HG02623 (cell line): ENCODE data around the gene PLCXD3.
"Not testable (repeated sequence)": the region's sequence is repeated elsewhere in the genome, so short reads cannot be mapped to it uniquely, and the experiment has no call there.

Experiments
- ATAC-seq: cut with Tn5 transposase; IDR thresholded peaks from one replicate; pipeline ENCODE4 v1.9.1; 2021; ENCODE audit warnings: moderate library complexity; ENCODE audit not compliant: unreplicated experiment

Gene PLCXD3

DNA sequence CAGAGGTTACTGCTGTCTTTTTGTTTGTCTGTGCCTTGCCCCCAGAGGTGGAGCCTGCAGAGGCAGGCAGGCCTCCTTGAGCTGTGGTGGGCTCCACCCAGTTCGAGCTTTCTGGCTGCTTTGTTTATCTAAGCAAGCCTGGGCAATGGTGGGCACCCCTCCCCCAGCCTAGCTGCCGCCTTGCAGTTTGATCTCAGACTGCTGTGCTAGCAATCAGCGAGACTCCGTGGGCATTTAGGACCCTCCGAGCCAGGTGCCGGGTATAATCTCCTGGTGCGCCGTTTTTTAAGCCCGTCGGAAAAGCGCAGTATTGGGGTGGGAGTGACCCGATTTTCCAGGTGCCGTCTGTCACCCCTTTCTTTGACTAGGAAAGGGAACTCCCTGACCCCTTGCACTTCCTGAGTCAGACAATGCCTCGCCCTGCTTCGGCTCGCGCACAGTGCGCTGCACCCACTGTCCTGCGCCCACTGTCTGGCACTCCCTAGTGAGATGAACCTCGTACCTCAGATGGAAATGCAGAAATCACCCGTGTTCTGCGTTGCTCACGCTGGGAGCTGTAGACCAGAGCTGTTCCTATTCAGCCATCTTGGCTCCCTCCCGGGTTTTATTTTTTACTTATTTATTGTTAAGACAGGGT, 16.8 kb downstream of the PLCXD3 start:
- not testable (repeated sequence) for ATAC-seq

- ATAC-seq = no peak
These were observed 24.9 kb downstream of the PLCXD3 start for GRCh38 chr5:41485533-41485932.

DNA sequence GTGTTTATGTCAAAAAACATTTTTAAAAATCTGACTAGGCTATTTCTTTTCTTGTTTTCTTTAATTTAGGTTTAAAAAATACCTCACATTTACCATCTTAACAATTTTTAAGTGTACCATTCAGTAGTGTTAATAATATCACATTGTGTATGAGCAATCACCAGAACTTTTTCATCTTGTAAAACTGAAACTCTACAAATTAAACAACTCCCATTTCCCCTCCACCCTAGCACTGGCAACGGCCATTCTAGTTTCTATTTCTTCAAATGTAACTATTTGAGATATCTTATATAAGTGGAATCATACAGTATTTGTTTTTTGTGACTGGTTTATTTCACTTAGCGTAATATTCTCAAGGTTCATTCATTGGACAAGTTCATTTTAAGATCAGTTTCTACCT, 27.7 kb downstream of the PLCXD3 start:
- ATAC-seq = no peak

- ATAC-seq = no peak
These were observed 28.2 kb downstream of the PLCXD3 start for GRCh38 chr5:41482173-41482572.

GRCh38 chr5:41471571-41472208, 38.7 kb downstream of the PLCXD3 start:
- not testable (repeated sequence) for ATAC-seq

GRCh38 chr5:41465493-41466171, 44.8 kb downstream of the PLCXD3 start:
- no peak for ATAC-seq

GRCh38 chr5:41459557-41459956, 50.8 kb downstream of the PLCXD3 start:
- ATAC-seq = no peak

- ATAC-seq = no peak
These were observed 53.3 kb downstream of the PLCXD3 start for GRCh38 chr5:41457094-41457493.

GRCh38 chr5:41452506-41452905, 57.9 kb downstream of the PLCXD3 start:
- ATAC-seq = no peak

DNA sequence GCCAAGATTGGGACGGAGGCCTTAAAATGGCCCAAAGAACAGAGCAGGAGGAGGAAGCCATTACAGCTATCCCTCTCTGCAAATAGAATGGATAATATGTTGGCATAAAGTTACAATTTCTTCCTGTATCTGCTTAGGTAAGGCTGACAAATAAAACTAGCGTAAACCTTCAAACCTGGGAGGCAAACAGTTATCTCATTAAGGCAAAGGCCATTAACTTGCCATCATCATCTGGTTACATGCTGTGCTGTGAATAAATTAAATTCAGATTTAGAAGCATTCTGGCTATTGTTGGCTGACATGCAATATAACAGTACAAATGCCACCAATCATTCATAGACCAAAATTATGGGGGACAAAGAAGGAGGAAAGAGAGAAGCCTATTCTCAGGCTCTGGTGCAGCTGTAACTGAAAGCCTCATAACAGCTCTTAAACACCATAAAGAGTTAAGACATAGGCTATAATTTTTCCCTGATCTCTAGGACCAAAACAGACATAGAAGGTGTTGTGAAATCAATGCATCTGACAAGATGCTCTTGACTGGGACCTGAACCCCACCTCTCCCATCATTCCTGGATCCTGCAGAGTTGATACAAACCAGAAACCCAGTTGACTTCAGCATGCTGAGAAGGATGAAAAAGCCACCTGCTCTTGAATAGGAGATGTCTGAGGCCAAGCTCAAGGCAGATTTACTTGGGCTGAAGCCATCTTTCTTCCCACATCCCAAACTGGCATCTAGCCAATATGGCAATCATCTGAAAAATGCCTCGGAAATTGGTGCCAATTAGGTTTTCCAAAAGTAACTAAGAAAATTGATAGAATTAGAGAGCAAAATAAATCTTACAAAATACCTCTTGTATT, 62.5 kb downstream of the PLCXD3 start:
- ATAC-seq = no peak

DNA sequence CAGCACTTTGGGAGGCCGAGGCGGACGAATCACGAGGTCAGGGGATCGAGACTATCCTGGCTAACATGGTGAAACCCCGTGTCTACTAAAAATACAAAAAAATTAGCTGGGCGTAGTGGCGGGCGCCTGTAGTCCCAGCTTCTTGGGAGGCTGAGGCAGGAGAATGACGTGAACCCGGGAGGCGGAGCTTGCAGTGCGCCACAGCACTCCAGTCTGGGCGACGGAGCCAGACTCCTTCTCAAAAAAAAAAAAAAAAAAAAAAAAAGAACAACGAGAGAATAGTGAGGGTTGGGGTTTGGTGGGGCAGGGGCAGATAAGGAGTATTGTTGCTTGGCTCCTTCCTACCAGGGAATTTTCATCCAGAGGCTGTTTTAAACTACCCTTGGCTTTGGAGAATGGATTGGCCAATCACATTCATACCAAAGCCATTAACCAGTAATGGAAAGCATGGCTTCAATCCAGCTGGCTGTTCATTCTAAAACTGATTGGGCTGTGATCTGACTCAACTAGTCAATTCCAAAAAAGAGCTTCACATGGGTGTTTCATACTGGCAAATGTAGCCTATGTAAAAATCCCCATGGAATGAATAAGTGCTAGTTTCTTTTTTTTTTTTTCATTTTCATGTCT, 64.4 kb downstream of the PLCXD3 start:
- ATAC-seq = no peak

- no peak for ATAC-seq
These were observed 75.1 kb downstream of the PLCXD3 start for GRCh38 chr5:41435276-41435675.

GRCh38 chr5:41433552-41434181, 76.7 kb downstream of the PLCXD3 start:
- no peak for ATAC-seq

DNA sequence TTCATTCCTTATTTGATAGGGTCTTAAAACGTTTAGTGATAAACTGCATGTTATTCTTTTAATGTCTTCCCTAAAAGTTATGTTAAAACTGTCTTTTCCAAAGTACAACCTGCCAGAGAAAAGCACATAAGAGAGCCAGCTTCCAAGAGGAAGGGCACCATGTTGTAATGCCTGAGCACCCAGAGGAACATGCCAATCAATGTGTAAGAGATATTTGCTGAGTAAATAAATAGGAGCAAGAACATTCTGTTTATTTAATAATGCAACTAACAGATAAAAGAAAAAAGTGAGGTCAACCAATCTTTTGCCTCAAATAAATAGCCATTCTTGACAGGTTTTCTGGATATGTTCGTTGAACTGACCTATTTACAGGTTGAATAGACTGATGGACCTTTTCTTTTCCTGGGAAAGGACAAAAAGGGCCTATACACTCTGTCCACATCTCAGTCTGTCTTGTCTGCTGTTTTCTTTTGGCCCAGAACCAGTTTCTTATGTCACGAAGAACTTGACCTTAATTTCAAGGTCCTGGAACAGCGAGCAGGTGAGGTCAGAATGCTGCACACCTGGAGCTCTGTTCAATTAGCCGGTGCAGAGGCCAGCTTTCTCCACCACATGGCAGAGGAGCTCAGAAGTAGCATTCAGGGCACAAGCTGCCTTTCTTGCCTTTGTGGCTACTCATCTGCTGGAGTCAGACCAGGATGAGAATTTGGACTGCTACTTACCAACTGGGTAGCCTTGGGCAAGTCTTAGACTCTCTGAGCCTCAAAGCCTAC, 77.7 kb downstream of the PLCXD3 start:
- ATAC-seq = no peak

GRCh38 chr5:41427505-41427904, 82.9 kb downstream of the PLCXD3 start:
- ATAC-seq = no peak

- ATAC-seq = no peak
These were observed 84.7 kb downstream of the PLCXD3 start for GRCh38 chr5:41425736-41426135.

- no peak for ATAC-seq
These were observed 89.8 kb downstream of the PLCXD3 start for GRCh38 chr5:41420492-41421067.

- ATAC-seq = no peak
These were observed 92.0 kb downstream of the PLCXD3 start for GRCh38 chr5:41418220-41419031.
